ENCODE measurements around the gene KRT86.

Gene KRT86

GRCh38 chr12:52347551-52348510 is 73.4 kb downstream of the KRT86 start:
- Mint-ChIP-seq H3K9me3 (no peaks in the 10 kb centered on the region), H3K4me3 (no peak overlapping the region)

GRCh38 chr12:52349196-52349595 is 74.8 kb downstream of the KRT86 start:
- Mint-ChIP-seq H3K4me3 (no peak overlapping the region), H3K4me1 (ENCODE audit: low read depth) (peaks cover 28% of the 10 kb centered on the region), H3K9me3 (no peaks in the 10 kb centered on the region), H3K27me3 (peaks cover 16% of the 10 kb centered on the region), H3K27ac (no peak overlapping the region), H3K36me3 (ENCODE audit: low read depth) (no peaks in the 10 kb centered on the region)

More at GRCh38 chr12:52347551-52348510, 73.4 kb downstream of the KRT86 start:
- H3K4me1 Mint-ChIP-seq (ENCODE audit: low read depth), result peaks cover 20% of the 10 kb centered on the region
- H3K27me3 Mint-ChIP-seq, result peaks cover 11% of the 10 kb centered on the region
- no peaks in the 10 kb centered on the region for H3K36me3 Mint-ChIP-seq (ENCODE audit: low read depth)
- no peak overlapping the region for H3K27ac Mint-ChIP-seq

- no peak overlapping the region for H3K4me3 Mint-ChIP-seq
- H3K4me1 Mint-ChIP-seq (ENCODE audit: low read depth), result peaks cover 29% of the 10 kb centered on the region
- H3K27me3 Mint-ChIP-seq, result peaks cover 15% of the 10 kb centered on the region
- no peak overlapping the region for H3K27ac Mint-ChIP-seq
- H3K9me3 Mint-ChIP-seq, result no peaks in the 10 kb centered on the region
- no peaks in the 10 kb centered on the region for H3K36me3 Mint-ChIP-seq (ENCODE audit: low read depth)
Observed at GRCh38 chr12:52350021-52350620, 75.7 kb downstream of the KRT86 start.

GRCh38 chr12:52350786-52351185 is 76.3 kb downstream of the KRT86 start:
- Mint-ChIP-seq H3K4me1 (ENCODE audit: low read depth) (peaks cover 29% of the 10 kb centered on the region), H3K27me3 (peaks cover 15% of the 10 kb centered on the region), H3K27ac (no peak overlapping the region), H3K4me3 (no peak overlapping the region), H3K9me3 (no peaks in the 10 kb centered on the region), H3K36me3 (ENCODE audit: low read depth) (no peaks in the 10 kb centered on the region)

- peaks cover 29% of the 10 kb centered on the region for H3K4me1 Mint-ChIP-seq (ENCODE audit: low read depth)
- peak overlapping the region; percentile 64 for H3K27ac Mint-ChIP-seq
- no peaks in the 10 kb centered on the region for H3K9me3 Mint-ChIP-seq
- peaks cover 15% of the 10 kb centered on the region for H3K27me3 Mint-ChIP-seq
- H3K36me3 Mint-ChIP-seq (ENCODE audit: low read depth), result no peaks in the 10 kb centered on the region
- no peak overlapping the region for H3K4me3 Mint-ChIP-seq
Observed at GRCh38 chr12:52351196-52352059, 77.0 kb downstream of the KRT86 start.

GRCh38 chr12:52352951-52353350 is 78.5 kb downstream of the KRT86 start:
- peaks cover 35% of the 10 kb centered on the region for H3K4me1 Mint-ChIP-seq (ENCODE audit: low read depth)
- no peak overlapping the region for H3K4me3 Mint-ChIP-seq
- peaks cover 15% of the 10 kb centered on the region for H3K27me3 Mint-ChIP-seq

GRCh38 chr12:52353766-52354165 is 79.3 kb downstream of the KRT86 start:
- H3K27me3 Mint-ChIP-seq, result peaks cover 15% of the 10 kb centered on the region
- H3K9me3 Mint-ChIP-seq, result no peaks in the 10 kb centered on the region
- peaks cover 43% of the 10 kb centered on the region for H3K4me1 Mint-ChIP-seq (ENCODE audit: low read depth)
- no peak overlapping the region for H3K27ac Mint-ChIP-seq
- no peak overlapping the region for H3K4me3 Mint-ChIP-seq
- no peaks in the 10 kb centered on the region for H3K36me3 Mint-ChIP-seq (ENCODE audit: low read depth)

More at GRCh38 chr12:52352951-52353350, 78.5 kb downstream of the KRT86 start:
- no peak overlapping the region for H3K27ac Mint-ChIP-seq
- no peaks in the 10 kb centered on the region for H3K9me3 Mint-ChIP-seq
- H3K36me3 Mint-ChIP-seq (ENCODE audit: low read depth), result no peaks in the 10 kb centered on the region

- Mint-ChIP-seq H3K9me3 (no peaks in the 10 kb centered on the region), H3K36me3 (ENCODE audit: low read depth) (no peaks in the 10 kb centered on the region), H3K27ac (no peak overlapping the region), H3K4me1 (ENCODE audit: low read depth) (peaks cover 47% of the 10 kb centered on the region), H3K27me3 (peaks cover 14% of the 10 kb centered on the region), H3K4me3 (no peak overlapping the region)
Observed at GRCh38 chr12:52354200-52354599, 79.8 kb downstream of the KRT86 start.

GRCh38 chr12:52355176-52355575 is 80.7 kb downstream of the KRT86 start:
- peaks cover 53% of the 10 kb centered on the region for H3K4me1 Mint-ChIP-seq (ENCODE audit: low read depth)
- H3K9me3 Mint-ChIP-seq, result no peaks in the 10 kb centered on the region
- H3K4me3 Mint-ChIP-seq, result no peak overlapping the region
- H3K27me3 Mint-ChIP-seq, result peaks cover 11% of the 10 kb centered on the region
- no peaks in the 10 kb centered on the region for H3K36me3 Mint-ChIP-seq (ENCODE audit: low read depth)
- H3K27ac Mint-ChIP-seq, result no peak overlapping the region

GRCh38 chr12:52356031-52356761 is 81.8 kb downstream of the KRT86 start:
- peaks cover 49% of the 10 kb centered on the region for H3K4me1 Mint-ChIP-seq (ENCODE audit: low read depth)
- no peak overlapping the region for H3K27ac Mint-ChIP-seq
- peaks cover 11% of the 10 kb centered on the region for H3K27me3 Mint-ChIP-seq
- no peaks in the 10 kb centered on the region for H3K9me3 Mint-ChIP-seq
- no peaks in the 10 kb centered on the region for H3K36me3 Mint-ChIP-seq (ENCODE audit: low read depth)
- no peak overlapping the region for H3K4me3 Mint-ChIP-seq

- Mint-ChIP-seq H3K36me3 (ENCODE audit: low read depth) (no peaks in the 10 kb centered on the region), H3K27me3 (peaks cover 7% of the 10 kb centered on the region), H3K9me3 (no peaks in the 10 kb centered on the region), H3K4me1 (ENCODE audit: low read depth) (peaks cover 42% of the 10 kb centered on the region), H3K27ac (no peak overlapping the region), H3K4me3 (no peak overlapping the region)
Observed at GRCh38 chr12:52356762-52357580, 82.5 kb downstream of the KRT86 start.
